GM12878 (cell line): ENCODE measurements around the gene ENOX1. TPM values are rescaled to one million over a fixed set of nuclear protein-coding genes. Genes with fewer than 3 reads are reported as not detected.

Experiments used
- BRCA1 ChIP-seq: IDR thresholded peaks from 2 replicates; pipeline ENCODE4 v1.6.1; 2011; ENCODE audit warnings: low read depth, low read length, improper control_type of control experiment
- CHD1 ChIP-seq: IDR thresholded peaks from 2 replicates; pipeline ENCODE4 v1.6.1; 2012; ENCODE audit warnings: low read depth, low read length, improper control_type of control experiment
- ETV6 ChIP-seq, 2 experiments: fragments of 450-650 bp in 1 of 2; IDR thresholded peaks in 1 of 2; conservative IDR thresholded peaks in 1 of 2; 2 replicates each; pipeline ENCODE4 v1.6.1; 2014; ENCODE audit warnings: antibody characterized with exemption in 1 of 2, borderline replicate concordance in 1 of 2, low read depth in 1 of 2, mild to moderate bottlenecking in 1 of 2, moderate library complexity in 1 of 2
- EZH2 ChIP-seq: IDR thresholded peaks from 2 replicates; pipeline ENCODE4 v1.6.1; 2012; ENCODE audit warnings: low read depth, mild to moderate bottlenecking, control low read depth, inconsistent platforms, low read length, borderline replicate concordance; ENCODE audit not compliant: control insufficient read depth
- GABPA ChIP-seq: IDR thresholded peaks from 2 replicates; pipeline ENCODE4 v1.6.1; 2014; ENCODE audit warnings: antibody characterized with exemption, low read depth, mild to moderate bottlenecking, inconsistent platforms
- IRF4 ChIP-seq: IDR thresholded peaks from 2 replicates; pipeline ENCODE4 v1.6.1; 2011; ENCODE audit warnings: low read depth, low read length
- KDM1A ChIP-seq: fragments of 200-600 bp; sonication (generic); IDR thresholded peaks from 2 replicates; pipeline ENCODE4 v1.6.1; 2016; ENCODE audit warnings: borderline replicate concordance
- MYB ChIP-seq: fragments of 150-350 bp; IDR thresholded peaks from 2 replicates; pipeline ENCODE4 v1.6.1; 2014; ENCODE audit warnings: mild to moderate bottlenecking, low read depth, low read length, borderline replicate concordance
- RUNX3 ChIP-seq: IDR thresholded peaks from 2 replicates; pipeline ENCODE4 v1.6.1; 2012; ENCODE audit warnings: low read length, inconsistent platforms
- STAT3 ChIP-seq: IDR thresholded peaks from 2 replicates; pipeline ENCODE4 v1.6.1; 2011; ENCODE audit warnings: low read depth, low read length, improper control_type of control experiment
- TAF1 ChIP-seq: IDR thresholded peaks from 2 replicates; pipeline ENCODE4 v1.6.1; 2011; ENCODE audit warnings: mild to moderate bottlenecking, low read depth, low read length, borderline replicate concordance
- YBX1 ChIP-seq: fragments of 450-650 bp; IDR thresholded peaks from 2 replicates; pipeline ENCODE4 v1.6.1; 2016; ENCODE audit warnings: antibody characterized with exemption
- polyA plus RNA-seq, 11 experiments: library from polyadenylated mRNA; depleted of rRNA in 4 of 11; unstranded in 6 of 11; stranded (reverse) in 5 of 11; fragments of >200 nt; fragmentation: Nextera tagmentation in 4 of 11; fragmentation: Illumina TruSeq in 1 of 11; extraction: Ambion mirVana in 4 of 11; extraction: Trizol in 1 of 11; gene quantifications; 1 replicate in 1 of 11; 2 replicates in 10 of 11; pipeline versions ENCODE4 v1.2.1 to v1.2.3, GENCODE V29; 2011 to 2016; ENCODE audit warnings: inconsistent platforms in 2 of 11, missing spikeins in 2 of 11, low read depth in 1 of 11
- total RNA-seq, 4 experiments: library from RNA; depleted of rRNA in 3 of 4; stranded (reverse); fragments of >200 nt in 3 of 4; fragmentation: Illumina TruSeq in 1 of 4; extraction: Trizol in 1 of 4; gene quantifications; 2 replicates each; pipeline versions ENCODE4 v1.2.1 to v1.2.3, GENCODE V29; 2013 to 2021
- TF ChIP-seq, protein P1 (sequence below): fragments of 450-650 bp; IDR thresholded peaks from 2 replicates; pipeline ENCODE4 v1.6.1; 2017; ENCODE audit warnings: mild to moderate bottlenecking, low read depth, inconsistent platforms; ENCODE audit not compliant: poor library complexity, severe bottlenecking
- TF ChIP-seq, protein P2 (sequence below): IDR thresholded peaks from 2 replicates; pipeline ENCODE4 v1.6.1; 2012; ENCODE audit warnings: low read depth, low read length, improper control_type of control experiment
- TF ChIP-seq, protein P3 (sequence below): IDR thresholded peaks from 2 replicates; pipeline ENCODE4 v1.6.1; 2012; ENCODE audit warnings: low read depth, low read length, improper control_type of control experiment
- TF ChIP-seq, protein P4 (sequence below): IDR thresholded peaks from 2 replicates; pipeline ENCODE4 v1.6.1; 2012; ENCODE audit warnings: mild to moderate bottlenecking, low read depth, low read length
- TF ChIP-seq, protein P5 (sequence below): fragments of 450-650 bp; IDR thresholded peaks from 2 replicates; pipeline ENCODE4 v1.6.1; 2016; ENCODE audit warnings: mild to moderate bottlenecking, moderate library complexity, borderline replicate concordance

ENOX1 gene
- total and polyA plus RNA-seq, 10 of the 15 experiments (the other 5 are each of a cell fraction or from before 2014, with no cell fraction given), result 0.11 to 0.26 (median 0.15) TPM

DNA sequence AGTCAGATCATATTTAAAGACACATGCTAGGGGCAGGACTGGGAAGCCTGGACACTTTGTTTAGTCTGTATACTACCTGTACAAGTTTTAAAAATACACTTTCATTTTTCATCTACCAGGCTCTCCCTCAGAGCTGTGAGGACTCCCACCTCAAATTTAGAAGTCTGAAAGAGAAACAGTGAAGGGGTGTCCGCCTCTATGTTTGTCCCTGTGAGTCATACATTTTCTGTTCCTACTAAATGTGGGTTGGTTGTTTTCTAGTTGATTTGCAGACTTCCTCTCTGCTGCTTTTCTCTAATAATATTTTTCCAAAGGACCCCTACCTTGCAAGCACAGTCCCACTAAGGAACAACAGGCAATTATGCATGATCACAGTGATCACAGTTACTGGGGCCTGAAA, 110.5 kb downstream of the ENOX1 start (continued):
- TF ChIP-seq, protein P1, sequence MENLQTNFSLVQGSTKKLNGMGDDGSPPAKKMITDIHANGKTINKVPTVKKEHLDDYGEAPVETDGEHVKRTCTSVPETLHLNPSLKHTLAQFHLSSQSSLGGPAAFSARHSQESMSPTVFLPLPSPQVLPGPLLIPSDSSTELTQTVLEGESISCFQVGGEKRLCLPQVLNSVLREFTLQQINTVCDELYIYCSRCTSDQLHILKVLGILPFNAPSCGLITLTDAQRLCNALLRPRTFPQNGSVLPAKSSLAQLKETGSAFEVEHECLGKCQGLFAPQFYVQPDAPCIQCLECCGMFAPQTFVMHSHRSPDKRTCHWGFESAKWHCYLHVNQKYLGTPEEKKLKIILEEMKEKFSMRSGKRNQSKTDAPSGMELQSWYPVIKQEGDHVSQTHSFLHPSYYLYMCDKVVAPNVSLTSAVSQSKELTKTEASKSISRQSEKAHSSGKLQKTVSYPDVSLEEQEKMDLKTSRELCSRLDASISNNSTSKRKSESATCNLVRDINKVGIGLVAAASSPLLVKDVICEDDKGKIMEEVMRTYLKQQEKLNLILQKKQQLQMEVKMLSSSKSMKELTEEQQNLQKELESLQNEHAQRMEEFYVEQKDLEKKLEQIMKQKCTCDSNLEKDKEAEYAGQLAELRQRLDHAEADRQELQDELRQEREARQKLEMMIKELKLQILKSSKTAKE, result peak; percentile 47
- TF ChIP-seq ETV6 (conservative IDR thresholded peaks at IDR 0.05 in 1 of 2, IDR thresholded peaks at IDR 0.05 in 1 of 2; ENCODE audit: borderline replicate concordance in 1 of 2, low read depth in 1 of 2) (no peak), BRCA1 (no peak), RUNX3 (peak; percentile 82), KDM1A (no peak), EZH2 (no peak), GABPA (no peak), CHD1 (no peak), YBX1 (no peak), MYB (no peak), STAT3 (no peak), IRF4 (no peak), TAF1 (no peak)
- TF ChIP-seq, protein P2, sequence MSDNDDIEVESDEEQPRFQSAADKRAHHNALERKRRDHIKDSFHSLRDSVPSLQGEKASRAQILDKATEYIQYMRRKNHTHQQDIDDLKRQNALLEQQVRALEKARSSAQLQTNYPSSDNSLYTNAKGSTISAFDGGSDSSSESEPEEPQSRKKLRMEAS, result no peak
- TF ChIP-seq, protein P3, sequence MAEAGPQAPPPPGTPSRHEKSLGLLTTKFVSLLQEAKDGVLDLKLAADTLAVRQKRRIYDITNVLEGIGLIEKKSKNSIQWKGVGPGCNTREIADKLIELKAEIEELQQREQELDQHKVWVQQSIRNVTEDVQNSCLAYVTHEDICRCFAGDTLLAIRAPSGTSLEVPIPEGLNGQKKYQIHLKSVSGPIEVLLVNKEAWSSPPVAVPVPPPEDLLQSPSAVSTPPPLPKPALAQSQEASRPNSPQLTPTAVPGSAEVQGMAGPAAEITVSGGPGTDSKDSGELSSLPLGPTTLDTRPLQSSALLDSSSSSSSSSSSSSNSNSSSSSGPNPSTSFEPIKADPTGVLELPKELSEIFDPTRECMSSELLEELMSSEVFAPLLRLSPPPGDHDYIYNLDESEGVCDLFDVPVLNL, result no peak
- TF ChIP-seq, protein P4, sequence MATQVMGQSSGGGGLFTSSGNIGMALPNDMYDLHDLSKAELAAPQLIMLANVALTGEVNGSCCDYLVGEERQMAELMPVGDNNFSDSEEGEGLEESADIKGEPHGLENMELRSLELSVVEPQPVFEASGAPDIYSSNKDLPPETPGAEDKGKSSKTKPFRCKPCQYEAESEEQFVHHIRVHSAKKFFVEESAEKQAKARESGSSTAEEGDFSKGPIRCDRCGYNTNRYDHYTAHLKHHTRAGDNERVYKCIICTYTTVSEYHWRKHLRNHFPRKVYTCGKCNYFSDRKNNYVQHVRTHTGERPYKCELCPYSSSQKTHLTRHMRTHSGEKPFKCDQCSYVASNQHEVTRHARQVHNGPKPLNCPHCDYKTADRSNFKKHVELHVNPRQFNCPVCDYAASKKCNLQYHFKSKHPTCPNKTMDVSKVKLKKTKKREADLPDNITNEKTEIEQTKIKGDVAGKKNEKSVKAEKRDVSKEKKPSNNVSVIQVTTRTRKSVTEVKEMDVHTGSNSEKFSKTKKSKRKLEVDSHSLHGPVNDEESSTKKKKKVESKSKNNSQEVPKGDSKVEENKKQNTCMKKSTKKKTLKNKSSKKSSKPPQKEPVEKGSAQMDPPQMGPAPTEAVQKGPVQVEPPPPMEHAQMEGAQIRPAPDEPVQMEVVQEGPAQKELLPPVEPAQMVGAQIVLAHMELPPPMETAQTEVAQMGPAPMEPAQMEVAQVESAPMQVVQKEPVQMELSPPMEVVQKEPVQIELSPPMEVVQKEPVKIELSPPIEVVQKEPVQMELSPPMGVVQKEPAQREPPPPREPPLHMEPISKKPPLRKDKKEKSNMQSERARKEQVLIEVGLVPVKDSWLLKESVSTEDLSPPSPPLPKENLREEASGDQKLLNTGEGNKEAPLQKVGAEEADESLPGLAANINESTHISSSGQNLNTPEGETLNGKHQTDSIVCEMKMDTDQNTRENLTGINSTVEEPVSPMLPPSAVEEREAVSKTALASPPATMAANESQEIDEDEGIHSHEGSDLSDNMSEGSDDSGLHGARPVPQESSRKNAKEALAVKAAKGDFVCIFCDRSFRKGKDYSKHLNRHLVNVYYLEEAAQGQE, result no peak
- TF ChIP-seq, protein P5, sequence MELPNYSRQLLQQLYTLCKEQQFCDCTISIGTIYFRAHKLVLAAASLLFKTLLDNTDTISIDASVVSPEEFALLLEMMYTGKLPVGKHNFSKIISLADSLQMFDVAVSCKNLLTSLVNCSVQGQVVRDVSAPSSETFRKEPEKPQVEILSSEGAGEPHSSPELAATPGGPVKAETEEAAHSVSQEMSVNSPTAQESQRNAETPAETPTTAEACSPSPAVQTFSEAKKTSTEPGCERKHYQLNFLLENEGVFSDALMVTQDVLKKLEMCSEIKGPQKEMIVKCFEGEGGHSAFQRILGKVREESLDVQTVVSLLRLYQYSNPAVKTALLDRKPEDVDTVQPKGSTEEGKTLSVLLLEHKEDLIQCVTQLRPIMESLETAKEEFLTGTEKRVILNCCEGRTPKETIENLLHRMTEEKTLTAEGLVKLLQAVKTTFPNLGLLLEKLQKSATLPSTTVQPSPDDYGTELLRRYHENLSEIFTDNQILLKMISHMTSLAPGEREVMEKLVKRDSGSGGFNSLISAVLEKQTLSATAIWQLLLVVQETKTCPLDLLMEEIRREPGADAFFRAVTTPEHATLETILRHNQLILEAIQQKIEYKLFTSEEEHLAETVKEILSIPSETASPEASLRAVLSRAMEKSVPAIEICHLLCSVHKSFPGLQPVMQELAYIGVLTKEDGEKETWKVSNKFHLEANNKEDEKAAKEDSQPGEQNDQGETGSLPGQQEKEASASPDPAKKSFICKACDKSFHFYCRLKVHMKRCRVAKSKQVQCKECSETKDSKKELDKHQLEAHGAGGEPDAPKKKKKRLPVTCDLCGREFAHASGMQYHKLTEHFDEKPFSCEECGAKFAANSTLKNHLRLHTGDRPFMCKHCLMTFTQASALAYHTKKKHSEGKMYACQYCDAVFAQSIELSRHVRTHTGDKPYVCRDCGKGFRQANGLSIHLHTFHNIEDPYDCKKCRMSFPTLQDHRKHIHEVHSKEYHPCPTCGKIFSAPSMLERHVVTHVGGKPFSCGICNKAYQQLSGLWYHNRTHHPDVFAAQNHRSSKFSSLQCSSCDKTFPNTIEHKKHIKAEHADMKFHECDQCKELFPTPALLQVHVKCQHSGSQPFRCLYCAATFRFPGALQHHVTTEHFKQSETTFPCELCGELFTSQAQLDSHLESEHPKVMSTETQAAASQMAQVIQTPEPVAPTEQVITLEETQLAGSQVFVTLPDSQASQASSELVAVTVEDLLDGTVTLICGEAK, result no peak
